NCI-H187 (cell line): ENCODE results near the gene ATP1A4.

Experiments used
- DNase-seq, 2 experiments: peaks; one replicate each; lab custom pipeline; 2025; lab: John Stamatoyannopoulos, UW

The ATP1A4 gene

DNA sequence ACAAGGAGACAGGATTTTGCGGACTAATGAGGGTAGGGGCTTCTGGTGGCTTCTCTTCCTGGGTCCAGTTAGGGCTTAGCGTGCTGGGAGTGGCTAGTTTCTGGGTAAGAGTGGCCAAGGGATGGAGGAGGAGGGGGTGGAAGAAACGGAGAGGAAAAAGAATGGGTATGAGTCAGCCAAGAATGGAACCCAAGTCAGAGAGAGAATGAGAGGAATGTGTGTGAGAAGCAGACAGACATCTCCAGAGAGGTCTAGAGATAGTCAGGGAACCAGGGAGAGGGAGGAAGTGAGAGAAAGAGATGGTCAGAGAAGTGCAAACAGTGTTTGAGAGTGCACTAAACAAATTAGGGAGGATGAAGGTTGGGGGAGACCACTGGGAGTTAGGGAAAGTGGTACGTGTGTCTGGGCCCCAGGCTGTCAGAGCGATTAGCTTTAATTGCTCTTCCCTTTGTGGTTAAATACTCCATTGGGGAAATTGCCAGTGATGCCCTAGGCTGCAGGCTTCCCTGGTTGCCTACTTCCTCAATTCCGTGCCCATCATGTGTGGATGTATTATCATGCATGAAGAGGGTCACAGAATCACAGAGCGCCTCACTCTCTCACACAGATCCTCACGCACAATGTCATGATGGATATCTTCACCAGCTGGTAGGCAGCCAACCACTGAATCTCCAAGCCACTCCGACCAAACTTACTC is 55.2 kb downstream of the ATP1A4 start:
- DNase-seq, result no peak

DNA sequence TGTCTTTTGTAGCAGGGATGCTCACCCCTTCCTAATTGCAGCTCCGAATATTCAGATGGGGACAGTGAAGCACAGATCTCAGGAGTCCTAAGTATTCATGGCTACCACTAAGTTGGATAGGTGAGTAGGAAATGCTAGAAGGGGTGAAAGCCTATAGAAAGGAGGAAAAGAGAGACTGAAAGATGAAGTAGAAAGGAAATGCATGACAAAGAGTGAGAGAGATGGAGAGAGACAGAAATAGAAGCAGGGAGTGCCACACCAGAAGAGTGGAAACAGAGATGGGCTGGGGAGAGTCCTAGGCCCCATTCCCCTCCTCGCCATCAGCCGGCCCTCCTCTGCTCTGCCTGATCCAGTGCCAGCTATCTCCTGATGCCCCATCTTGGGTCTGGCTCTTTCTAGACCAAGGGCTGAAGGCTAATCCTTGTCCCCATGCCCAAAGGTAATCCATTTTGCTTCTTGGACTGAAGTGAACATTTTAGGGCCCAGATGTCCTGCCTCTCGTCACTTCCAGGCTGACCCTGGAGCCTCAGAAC is 55.8 kb downstream of the ATP1A4 start:
- DNase-seq, result no peak

DNA sequence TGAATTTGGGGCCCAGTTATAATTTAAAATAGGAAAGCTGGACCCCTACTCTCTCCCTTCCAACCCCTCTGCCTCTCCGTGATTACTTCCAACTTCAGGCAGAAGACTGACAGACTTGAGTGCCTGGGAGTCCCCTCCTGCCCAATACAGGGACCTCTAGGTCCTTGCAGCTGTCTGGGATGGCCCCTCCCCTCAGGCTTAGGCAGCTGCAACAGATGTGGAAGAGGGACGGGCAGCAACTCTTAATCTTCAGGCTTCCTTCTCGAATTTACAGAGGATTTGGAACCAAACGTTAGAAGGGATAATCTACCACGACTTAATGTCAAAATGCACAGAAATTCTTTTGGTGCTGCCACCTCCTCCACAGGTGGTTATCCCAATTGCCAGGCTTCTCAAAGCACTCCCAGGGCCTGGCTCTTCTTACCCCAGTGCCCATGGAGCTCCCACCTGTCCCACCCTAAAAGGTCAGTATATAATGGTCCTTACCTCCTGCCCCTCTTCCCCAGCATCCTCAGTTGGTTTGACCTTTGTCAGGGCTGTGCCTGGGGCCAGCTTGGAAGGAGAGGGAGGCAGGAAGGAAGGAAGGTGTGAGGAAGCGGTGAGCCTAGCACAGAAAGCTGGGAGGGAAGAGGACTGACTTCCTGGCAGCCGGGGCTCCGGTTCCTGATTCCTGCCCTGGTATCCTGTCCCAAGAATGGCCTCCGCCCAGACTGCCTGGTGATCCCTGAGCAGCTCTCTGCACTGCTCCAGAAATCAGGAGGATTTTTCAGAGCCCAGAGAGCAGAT is 56.6 kb downstream of the ATP1A4 start:
- no peak for DNase-seq

DNA sequence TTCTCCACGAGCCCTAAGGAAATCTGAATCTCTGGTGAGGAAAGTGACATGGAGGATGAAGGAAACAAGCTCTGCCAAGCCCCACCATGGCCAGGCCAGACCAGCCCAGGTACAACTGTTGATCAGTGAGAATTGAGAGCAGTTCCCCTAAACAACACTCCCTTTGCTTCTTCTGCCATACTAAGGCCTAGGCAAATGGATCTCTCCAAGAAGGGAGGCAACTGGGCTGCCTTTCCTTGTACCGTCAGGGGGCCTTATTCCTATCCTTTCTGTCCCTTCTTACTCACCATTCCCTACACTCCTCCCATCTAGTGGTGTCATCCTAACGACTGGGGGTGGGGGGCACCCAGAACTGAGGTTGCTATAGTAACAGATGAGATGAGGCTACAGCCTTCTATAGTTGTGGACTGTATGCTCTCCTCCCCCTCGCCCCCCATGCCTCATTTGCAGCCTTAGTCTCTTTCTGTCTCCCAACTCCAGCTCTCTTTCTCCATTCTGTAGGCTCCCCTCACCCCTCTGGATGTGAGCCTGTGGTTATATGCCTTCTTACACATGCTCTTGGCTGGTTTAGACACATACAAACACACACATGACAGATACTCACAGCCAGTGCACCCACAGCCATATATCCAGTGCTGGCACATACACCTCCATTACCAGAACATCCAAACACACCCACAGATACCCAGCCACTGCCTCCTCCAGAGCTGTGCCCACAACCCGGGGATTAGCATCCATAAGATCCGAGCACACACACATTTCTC is 57.3 kb downstream of the ATP1A4 start:
- no peak for DNase-seq

DNA sequence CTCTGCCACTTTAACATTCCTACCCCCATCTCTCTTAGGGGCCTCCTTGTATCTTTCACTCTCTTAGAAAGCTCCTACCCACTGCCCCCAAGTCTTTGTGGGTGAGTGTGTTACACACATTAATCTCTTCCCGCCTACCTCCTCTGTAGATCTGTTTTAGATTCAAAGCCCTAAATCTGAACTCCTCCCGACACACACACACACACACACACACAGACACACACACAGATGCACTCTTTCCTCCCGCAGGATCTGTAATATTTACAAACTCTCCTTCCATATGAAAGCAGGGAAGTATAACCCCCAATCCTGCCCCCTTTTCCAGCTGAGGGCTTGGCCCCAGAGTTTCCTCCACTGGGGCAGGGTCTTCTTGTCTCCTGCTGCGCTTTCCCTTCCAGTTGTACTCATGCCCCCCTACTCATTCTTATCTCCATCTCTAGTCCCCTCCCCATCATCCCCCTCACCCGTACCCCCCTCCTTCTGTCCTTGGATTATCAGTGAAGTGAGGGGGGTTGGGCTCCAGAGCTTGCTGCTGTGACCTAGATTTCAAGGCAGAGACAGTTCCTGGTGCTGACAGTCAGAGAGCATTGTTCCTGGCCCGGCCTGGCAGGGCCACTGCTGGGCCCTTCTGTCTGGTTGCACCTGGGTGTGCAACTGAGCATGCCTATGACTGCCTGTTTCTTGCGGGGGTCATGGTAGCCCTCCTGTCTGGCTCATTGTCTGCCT is 58.1 kb downstream of the ATP1A4 start:
- no peak for DNase-seq

DNA sequence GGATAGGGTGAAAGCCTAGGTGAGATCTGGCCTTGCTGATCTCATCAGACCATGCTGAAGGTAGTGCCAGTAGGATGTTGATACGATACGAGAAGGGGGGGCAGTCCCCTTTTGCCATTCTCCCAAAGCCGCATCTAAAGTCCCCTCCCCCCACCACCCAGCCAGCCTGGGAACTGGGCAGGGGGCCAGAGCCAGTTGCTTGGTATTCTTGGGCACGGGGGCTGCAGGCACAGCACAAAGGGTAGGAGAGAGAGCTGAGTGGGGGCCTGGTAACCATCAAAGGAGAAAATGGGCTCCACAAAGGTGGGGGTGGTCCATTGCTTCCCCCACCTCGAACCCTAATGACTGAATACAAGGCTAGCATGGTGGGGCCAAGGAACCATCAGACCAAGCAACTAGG is 59.2 kb downstream of the ATP1A4 start:
- DNase-seq, result no peak

DNA sequence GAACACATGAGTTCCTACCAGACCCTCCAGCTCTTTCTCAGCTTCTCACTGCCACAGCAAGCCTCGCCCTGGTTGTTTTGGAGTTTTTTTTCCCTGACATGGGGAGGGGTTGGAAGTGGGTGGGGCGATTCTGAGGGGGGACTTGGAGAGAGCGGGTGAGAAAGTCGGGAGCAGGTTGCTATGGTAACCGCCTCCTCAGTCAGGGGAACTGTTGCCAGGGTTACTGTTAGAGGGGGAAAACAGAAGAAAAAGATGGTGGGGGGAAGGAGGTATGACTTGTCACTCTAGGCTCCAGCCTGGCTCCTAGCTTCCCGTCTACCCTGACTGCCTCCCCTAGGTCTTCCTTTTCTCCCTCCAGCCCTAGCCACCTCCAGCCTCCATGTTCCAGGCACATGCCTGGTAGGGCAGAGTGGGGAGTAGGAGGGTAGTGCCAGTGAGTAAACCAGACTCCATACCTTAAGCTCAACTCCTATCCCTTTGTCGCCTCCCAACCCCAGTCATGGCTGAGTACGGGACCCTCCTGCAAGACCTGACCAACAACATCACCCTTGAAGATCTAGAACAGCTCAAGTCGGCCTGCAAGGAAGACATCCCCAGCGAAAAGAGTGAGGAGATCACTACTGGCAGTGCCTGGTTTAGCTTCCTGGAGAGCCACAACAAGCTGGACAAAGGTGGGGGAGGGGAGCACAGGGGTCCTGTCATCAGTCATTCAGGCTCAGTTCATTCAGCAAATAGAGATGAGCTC is 59.8 kb downstream of the ATP1A4 start:
- DNase-seq, result no peak

DNA sequence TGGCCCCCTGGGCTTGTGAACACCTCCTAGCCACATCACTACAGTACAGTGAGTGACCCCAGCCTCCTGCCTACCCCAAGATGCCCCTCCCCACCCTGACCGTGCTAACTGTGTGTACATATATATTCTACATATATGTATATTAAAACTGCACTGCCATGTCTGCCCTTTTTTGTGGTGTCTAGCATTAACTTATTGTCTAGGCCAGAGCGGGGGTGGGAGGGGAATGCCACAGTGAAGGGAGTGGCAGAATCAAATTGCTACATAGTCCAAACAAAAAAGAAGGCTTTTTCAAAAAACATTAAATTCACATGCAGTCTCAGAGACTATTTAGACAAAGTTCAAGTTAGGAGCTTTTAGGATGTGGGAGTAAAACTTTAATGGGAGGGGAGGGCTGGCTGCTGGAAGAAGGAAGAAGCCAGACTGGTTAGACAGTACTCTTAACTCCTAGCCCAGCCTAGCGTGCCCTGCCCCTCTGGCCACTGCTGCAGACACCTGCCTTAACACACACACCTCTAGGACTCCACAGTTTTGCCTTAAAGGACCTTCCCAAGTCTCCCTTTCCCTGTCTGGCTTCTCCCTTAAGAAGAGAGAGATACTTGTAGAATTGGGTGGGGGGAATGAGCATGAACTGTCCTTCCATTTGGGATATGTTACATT is 63.2 kb downstream of the ATP1A4 start:
- no peak for DNase-seq

DNA sequence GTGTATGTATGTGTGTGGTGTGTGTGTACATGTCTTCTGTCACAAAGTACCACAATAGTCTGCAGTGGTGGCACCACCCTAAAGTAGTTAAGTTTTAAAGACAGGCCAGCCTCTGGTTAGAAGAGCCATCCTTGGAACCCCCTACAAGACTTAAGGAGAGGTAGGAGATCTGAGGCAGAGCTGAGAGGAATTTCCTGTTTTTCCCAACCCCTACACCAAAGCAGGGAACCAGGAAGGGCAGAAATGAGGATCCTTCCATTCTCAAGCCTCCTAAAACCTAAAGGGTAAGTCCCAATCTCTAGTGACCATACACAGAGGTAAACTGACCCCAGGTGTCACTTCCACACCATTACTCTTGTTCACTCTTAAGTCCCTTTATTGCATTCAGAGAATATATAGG is 64.9 kb downstream of the ATP1A4 start:
- DNase-seq, result no peak

DNA sequence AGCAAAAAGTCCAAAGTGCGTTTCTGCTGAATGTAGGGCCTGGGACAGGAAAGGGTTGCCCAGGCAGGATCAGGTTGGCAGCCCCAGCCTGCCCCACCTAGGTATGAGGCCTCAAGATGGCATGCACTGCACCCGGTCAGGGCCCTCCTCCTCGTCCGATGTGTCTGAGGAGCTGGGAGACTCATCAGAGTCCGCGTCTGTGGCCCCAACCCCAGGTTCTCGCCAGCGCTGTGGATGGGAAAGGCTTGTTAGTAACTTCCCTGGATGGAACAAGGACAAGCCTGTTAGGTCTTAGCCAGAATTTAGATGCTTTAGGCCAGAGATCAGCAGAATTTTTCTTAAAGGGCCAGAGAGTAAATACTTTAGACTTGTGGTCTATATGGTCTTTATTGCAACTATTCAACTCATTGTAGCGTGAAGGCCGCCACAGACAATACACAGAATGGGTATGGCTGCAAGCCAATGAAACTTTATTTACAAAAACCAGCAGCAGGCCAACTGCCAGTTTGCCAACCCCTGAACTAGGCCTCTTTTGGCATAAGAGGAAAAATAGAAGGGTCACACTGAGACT is 66.2 kb downstream of the ATP1A4 start:
- DNase-seq, result no peak

DNA sequence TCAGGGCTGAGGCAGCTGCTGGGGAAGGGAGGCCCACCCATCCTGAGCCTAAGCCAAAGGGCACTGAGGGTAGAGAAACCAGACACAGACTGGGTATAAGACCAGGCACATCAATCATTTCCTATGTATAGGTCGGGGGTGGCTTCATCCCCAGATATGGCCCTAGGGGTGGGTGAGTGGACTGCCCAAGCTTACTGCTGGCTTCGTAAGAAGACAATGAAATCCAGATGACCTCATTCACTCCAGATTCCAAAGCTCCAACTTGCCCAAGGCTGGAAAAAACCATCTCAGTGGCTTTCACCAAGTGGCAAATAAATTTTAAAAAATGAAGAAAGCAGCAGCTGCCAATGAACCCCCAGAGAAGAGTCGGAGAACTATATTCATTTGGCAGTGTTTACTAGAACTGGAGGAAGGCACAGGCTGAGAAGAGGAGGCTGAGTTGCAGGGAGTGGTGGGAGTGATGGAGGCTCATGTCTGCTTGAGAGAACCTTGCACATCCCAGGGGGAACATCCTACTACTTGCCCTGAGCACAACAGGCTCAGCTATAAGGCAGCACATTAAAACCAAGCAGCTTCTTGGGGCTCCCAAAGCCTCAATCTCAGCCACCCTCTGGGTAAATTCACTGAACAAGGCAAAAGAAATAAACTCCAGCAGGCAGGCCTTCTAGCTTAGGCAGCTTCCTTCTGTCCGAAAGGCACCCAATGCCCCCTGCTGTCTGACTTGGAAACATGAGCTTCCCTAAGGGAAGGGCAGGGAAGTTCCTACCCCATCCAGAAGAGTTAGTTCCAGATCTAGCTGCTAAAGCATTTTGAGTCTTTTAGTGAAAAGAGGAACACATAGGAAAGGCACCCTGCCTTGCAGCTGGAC is 67.9 kb downstream of the ATP1A4 start:
- no peak for DNase-seq

DNA sequence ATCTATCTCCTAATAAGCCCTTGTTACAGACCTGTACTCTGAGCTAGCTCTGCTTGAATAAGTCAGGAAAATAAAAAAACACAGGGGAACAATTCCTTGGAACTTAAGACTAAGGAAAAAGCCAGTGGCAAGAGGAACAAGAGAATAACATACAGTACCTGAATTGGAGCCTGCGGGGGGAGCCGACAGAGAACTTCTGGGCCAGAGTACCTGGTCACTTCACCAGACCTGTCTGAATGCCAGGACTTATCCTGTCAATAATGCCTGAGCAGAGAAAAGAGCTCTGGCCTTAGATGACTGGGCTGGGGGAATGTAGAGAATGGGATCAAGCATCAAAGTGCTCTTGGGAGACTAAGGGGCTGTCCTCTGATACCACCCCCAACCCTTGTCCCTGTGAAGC is 68.9 kb downstream of the ATP1A4 start:
- no peak for DNase-seq

DNA sequence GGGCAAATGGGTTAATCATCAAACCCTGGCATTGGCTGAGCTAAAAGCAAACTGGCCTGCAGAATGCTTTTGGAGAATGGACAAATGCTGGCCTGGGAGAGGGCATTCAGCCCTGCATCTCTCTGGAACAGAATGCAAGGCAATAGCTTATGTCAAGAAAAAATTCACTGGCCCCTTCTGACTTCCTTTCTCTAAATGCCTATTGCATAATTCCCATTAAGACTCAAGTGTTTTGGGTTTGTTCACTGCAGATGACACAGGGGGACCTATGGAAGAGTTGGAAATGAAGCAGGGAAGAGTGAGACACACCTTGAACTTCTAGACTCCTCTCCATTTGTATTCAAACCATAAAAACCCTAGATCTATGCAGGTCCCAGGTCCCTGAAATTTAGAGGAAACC is 69.7 kb downstream of the ATP1A4 start:
- no peak for DNase-seq

DNA sequence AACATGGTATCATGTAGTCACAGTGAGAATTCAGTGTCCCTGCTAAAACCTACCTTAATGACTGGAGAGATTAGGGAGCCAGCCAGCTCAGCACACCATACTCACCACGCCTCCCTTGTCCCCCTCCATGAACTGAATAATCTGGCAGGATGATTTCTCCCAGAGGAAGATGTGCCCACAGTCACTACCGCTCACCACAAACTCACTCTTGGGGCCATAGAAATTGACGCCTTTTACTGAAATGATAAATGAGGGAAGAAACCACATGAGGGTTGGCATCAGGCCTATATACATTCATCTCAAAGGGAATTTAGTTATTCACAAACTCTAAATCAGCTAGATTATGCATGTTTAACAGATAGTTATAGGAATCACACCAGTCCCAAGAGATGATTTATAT is 71.1 kb downstream of the ATP1A4 start:
- no peak for DNase-seq

DNA sequence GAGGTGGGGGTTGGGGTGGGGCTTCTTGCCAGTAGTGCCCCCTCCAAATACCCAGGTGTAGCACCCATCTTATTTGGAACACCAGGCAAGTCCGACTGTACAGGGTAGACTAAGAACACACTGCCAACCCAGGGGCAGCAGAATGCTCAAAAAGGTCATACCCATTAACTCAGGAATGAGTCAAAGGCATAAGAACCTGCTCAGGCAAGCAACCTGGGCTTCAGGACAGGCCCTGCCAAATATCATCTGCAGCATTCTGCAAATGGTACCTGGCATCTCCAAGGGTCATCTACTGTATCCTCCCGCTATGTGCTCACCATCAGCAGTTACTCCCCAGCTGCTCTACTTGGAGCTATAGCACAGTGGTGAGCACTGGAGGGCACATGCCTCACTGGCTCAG is 73.2 kb downstream of the ATP1A4 start:
- no peak for DNase-seq

DNA sequence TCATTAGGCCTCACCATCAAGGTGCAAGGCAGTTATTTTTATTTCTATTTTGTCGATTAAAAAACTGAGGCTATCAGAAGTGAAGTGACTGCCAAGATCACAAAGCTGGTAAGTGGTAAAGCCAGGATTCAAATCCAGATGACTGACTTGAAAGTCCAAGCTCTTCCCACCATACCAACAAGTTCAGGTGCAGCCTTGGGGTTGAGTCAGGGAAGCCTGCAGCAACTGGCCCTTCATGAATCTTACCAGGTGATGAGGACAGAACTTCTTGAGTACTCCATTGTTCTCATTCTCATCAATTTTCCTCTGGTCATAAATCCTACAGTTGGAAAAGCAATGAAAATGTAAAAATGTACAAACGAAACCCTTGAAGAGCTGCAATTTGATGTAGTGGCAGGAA is 73.9 kb downstream of the ATP1A4 start:
- DNase-seq, result no peak

DNA sequence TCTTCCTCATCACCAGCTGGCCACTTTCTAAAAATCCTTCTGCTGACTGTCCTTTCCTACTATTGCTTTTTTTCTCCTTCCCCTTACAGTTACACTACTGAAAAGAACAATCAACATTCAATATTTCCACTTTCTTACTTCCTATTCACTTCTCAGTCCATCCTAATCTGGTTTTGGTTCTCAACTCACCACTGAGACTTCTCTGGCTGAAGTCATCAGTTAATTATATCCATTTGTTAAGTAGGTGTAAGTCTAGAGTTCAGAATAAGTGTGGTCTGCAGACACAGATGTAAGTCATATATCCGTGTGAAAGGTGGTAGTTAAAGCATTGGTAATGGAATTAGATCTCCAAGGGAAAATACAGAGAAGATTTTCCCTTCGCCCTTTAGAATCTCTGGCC is 75.2 kb downstream of the ATP1A4 start:
- no peak for DNase-seq

DNA sequence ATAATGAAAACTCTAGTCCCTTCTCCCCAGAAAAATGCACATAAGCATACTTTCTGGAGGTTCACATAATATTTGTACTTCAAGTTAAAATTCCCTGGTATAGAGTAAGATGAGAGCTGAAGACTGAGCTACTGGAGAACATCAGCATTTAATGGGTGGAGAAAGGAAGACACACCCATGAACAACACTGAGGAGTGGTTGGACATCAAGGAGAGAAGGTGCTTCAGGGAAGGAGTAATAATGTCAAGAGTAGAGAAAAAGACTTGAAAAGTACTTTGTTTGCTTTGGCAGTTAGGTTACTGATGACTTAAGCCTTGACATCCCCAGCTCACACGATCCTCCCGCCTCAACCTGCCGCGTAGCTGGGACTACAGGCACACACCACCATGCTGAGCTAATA is 75.6 kb downstream of the ATP1A4 start:
- DNase-seq, result no peak

DNA sequence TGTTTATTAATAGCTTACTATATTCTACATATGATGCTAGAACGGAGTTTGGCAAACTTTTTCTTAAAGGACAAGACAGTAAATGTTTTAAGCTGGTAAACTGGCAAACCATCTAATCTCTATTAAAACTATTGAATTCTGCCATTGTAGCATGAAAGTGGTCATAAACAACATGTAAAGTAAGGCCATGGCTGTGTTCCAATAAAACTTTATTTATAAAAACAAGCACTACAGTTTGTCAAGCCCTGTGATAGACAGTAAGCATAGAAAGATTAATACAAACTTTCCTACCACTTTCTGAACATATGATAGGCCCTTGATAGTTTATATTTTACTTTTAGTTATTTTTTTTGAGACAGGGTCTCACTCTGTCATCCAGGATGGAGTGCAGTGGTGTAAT is 76.2 kb downstream of the ATP1A4 start:
- DNase-seq, result no peak

DNA sequence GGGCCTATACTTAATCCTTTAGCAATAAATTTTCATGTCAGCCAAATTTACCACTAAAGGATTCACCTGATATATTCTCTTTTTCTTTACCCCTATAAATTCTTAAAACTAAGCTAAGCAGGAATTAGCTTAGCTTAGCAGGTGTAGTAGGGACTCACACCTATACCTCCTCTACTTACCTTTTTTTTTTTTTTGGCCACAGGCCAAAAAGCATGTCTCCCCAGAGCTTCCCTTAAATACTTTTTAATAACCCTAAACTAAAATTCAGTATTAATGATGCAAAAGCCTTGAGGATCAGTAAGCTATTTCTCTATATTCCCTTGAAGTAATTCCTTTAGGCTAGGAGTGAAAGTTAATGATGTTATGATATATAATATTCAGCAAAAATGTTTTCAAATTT is 77.0 kb downstream of the ATP1A4 start:
- no peak for DNase-seq
